Uterus (tissue), 4 donors: ENCODE data around the gene MLLT10. TPM values are rescaled to one million over a fixed set of nuclear protein-coding genes. Genes with fewer than 3 reads are reported as not detected.

Experiments used
- DNase-seq, 2 donors: peaks; one replicate each; pipeline ENCODE4 v3.0.0-alpha.2; 2019 to 2020
- H3K27ac ChIP-seq, 2 donors: fragments of 200-600 bp; sonication (generic); 1 replicate in 1 of 2; 2 replicates in 1 of 2; pipeline ENCODE4 v1.5.1; 2016 to 2018
- H3K27me3 ChIP-seq, 2 donors: fragments of 200-600 bp; sonication (generic); one replicate each; pipeline ENCODE4 v1.5.1; 2018 to 2019; ENCODE audit warnings: control low read depth in 1 of 2
- H3K36me3 ChIP-seq, 2 donors: fragments of 200-600 bp; sonication (generic); one replicate each; pipeline ENCODE4 v1.5.1; 2019; ENCODE audit warnings: control low read depth in 1 of 2
- H3K4me1 ChIP-seq, 2 donors: fragments of 200-600 bp; sonication (generic); one replicate each; pipeline ENCODE4 v1.5.1; 2018 to 2019; ENCODE audit warnings: control low read depth in 1 of 2
- H3K4me3 ChIP-seq, 2 donors: fragments of 200-600 bp; sonication (generic); 1 replicate in 1 of 2; 2 replicates in 1 of 2; pipeline ENCODE4 v1.5.1; 2018 to 2019; ENCODE audit warnings: mild to moderate bottlenecking in 1 of 2
- H3K9me3 ChIP-seq, 2 donors: fragments of 200-600 bp; sonication (generic); one replicate each; pipeline ENCODE4 v1.5.1; 2019; ENCODE audit warnings: control low read depth in 1 of 2
- CTCF ChIP-seq, 4 experiments: fragments of 200-600 bp in 2 of 4; fragments of 450-650 bp in 2 of 4; sonication (generic) in 2 of 4; IDR thresholded peaks; one replicate each; pipeline ENCODE4 v1.5.1; 2016 to 2019; ENCODE audit warnings: antibody characterized with exemption in 4 of 4, mild to moderate bottlenecking in 2 of 4, moderate library complexity in 1 of 4
- POLR2A ChIP-seq, 2 donors: fragments of 450-650 bp; IDR thresholded peaks; one replicate each; pipeline ENCODE4 v1.6.1; 2016; ENCODE audit warnings: antibody characterized with exemption in 2 of 2, mild to moderate bottlenecking in 1 of 2, moderate library complexity in 1 of 2
- intact Hi-C: fragments of 100-400 bp; cut with DNase I; formaldehyde crosslinking; loops from one replicate; pipeline ENCODE4 v1.15.1; 2023; ENCODE audit warnings: low total_unique reads
- total RNA-seq, 4 donors: library from RNA; depleted of rRNA in 3 of 4; stranded (reverse); fragments of >200 nt in 3 of 4; gene quantifications; one replicate each; pipeline versions ENCODE4 v1.1.0 to v1.2.4, GENCODE V29; 2014 to 2023
- donor health status: DM: yes; HTN: yes; CAD: no.

The MLLT10 gene
- total RNA-seq, 4 donors from 2014 or later, result 34.1 to 71.2 (median 59.8) TPM

DNA sequence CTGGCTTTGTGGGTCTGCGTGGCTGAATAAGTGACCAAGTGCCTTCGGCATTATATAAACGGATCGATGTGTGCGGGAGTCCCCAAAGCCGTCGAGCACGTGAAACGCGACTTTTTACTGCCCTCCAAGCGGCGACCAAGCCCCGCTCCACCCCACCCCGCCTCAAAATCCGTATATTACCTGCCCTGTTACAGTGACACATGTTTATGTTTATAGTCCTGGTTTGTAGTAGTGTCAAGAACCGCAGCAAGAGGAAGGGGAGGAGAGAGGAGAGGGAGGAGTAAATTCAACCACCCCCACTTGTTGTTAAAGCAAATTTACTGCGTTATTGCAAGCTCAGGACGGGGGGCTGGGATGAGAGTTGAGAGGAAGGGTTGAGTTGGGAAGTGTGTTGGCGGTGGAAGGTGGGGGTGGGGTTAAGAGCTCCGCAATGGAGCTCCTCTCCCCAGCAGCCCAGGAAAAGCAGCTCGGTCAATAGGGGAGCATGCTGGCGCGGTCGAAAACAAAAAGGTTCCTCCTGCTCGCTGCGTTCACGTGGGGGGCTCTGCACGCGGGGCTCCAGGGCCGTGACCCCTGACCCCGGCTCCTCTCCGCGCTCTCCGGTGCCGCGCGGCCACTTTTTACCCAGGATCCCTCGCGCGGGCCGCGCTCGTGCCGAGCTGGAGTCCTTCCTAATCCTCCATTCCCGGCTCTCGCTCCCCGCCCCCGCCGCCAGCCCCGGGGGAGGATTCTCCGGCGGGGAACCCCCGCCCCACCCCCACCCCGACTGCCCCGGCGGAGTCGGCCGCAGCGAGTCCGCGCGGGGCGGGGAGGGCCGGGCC, 8.5 kb upstream of the MLLT10 start, which contains the start of gene SKIDA1:
SKIDA1 (minus strand) TSS at position 316 of the 821 bp plus-strand sequence. CDS start 7,860 bp downstream, outside the sequence.
- Histone ChIP-seq H3K36me3 (no peaks in the 10 kb centered on the region), H3K27me3 (no peaks in the 10 kb centered on the region), H3K27ac (peak within 1 kb of the TSS; percentile 99 to 100), H3K4me1 (no peaks in the 10 kb centered on the region), H3K9me3 (no peaks in the 10 kb centered on the region), H3K4me3 (peak within 1 kb of the TSS; percentile 70 to 75)
- peak; percentile 84 to 89 for DNase-seq
- TF ChIP-seq CTCF (IDR thresholded peaks at IDR 0.05), result peak in 1 of 4 experiments; percentile 18
- peak in 1 of 2 donors; percentile 19 for TF ChIP-seq POLR2A (IDR thresholded peaks at IDR 0.05)
- intact Hi-C loops, result loop anchor here (10.0 kb wide), 1 partner anchor 729 kb away; no protein-coding TSS in a partner anchor

GRCh38 chr10:21526188-21526859, 7.7 kb upstream of the MLLT10 start:
- Histone ChIP-seq H3K4me1 (no peaks in the 10 kb centered on the region), H3K9me3 (no peaks in the 10 kb centered on the region), H3K4me3 (peak overlapping the region; percentile 70 to 75), H3K36me3 (no peaks in the 10 kb centered on the region), H3K27ac (peak overlapping the region; percentile 99 to 100), H3K27me3 (no peaks in the 10 kb centered on the region)
- intact Hi-C loops, result loop anchor here (10.0 kb wide), 1 partner anchor 728 kb away; no protein-coding TSS in a partner anchor
- TF ChIP-seq CTCF (IDR thresholded peaks at IDR 0.05) (no peak), POLR2A (IDR thresholded peaks at IDR 0.05) (no peak)
- DNase-seq, result peak; percentile 83 to 84

DNA sequence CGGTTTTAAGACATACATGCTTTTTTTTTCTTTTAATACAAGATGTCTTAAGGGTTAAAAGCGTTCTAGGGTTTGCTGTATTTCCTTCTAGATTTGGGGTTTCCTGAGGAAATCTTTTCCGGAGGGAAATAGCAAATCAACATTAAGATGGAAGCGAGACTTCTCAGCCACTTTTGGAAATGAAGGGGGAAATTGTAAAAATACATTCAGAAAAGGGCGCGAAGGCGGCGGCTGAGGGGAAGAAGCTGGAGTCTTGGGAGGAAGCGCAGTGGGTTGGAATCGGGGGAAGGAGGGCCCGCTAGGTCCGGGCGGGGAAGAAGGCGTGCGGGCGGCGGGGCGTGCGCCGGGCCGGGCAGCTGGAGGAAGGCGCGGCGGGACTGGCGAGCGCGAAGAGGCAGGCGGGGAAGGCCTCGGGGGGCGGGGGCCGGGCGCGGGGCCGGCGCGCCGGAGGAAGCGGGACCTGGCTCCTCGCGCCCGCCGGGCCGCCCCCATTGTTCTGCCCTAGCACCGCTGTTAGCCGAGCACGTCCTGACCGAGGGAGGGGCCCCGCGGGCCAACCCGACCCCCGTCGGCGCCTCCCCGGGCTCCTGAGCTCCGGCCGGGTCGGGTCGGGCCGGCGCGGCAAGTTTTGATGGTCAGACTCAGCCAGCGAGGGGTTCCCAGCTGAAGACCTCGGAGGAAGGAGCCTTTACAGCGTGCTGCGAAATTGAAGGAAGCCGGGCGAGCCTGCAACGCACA, 7.0 kb upstream of the MLLT10 start:
- DNase-seq, result peak; percentile 61 to 71
- Histone ChIP-seq H3K9me3 (no peaks in the 10 kb centered on the region), H3K36me3 (no peaks in the 10 kb centered on the region), H3K4me1 (no peaks in the 10 kb centered on the region), H3K4me3 (peak overlapping the region; percentile 70 to 75), H3K27me3 (no peaks in the 10 kb centered on the region), H3K27ac (peak overlapping the region; percentile 99 to 100)
- intact Hi-C loops, result loop anchor here (10.0 kb wide), 1 partner anchor 728 kb away; no protein-coding TSS in a partner anchor
- TF ChIP-seq POLR2A (IDR thresholded peaks at IDR 0.05) (peak in 1 of 2 donors; percentile 32), CTCF (IDR thresholded peaks at IDR 0.05) (no peak)

GRCh38 chr10:21527598-21528235, 6.3 kb upstream of the MLLT10 start:
- intact Hi-C loops, result loop anchor here (10.0 kb wide), 1 partner anchor 727 kb away; no protein-coding TSS in a partner anchor
- no peaks in the 10 kb centered on the region for H3K4me1 ChIP-seq
- no peak for DNase-seq
- H3K36me3 ChIP-seq, result no peaks in the 10 kb centered on the region
- no peaks in the 10 kb centered on the region for H3K27me3 ChIP-seq
- TF ChIP-seq CTCF (IDR thresholded peaks at IDR 0.05) (no peak), POLR2A (IDR thresholded peaks at IDR 0.05) (no peak)
- peak overlapping the region; percentile 99 to 100 for H3K27ac ChIP-seq
- H3K9me3 ChIP-seq, result no peaks in the 10 kb centered on the region
- peak overlapping the region; percentile 70 to 75 for H3K4me3 ChIP-seq
